Omental fat pad (tissue), 4 donors: Measurements from ENCODE around the gene EFCAB6. TPM values are rescaled to one million over a fixed set of nuclear protein-coding genes. Genes with fewer than 3 reads are reported as not detected.

Source experiments
- ATAC-seq: fragments of 150-250 bp; one replicate; pipeline ENCODE4 v1.9.1; 2016; ENCODE audit warnings: mild to moderate bottlenecking, moderate library complexity; ENCODE audit not compliant: low FRiP score
- DNase-seq: peaks from one replicate; pipeline ENCODE4 v3.0.0-alpha.2; 2019; ENCODE audit warnings: low spot score
- CTCF ChIP-seq, 3 donors: fragments of 450-650 bp; IDR thresholded peaks; one replicate each; pipeline ENCODE4 v1.5.1; 2016 to 2017; ENCODE audit warnings: antibody characterized with exemption in 3 of 3, mild to moderate bottlenecking in 3 of 3, moderate library complexity in 2 of 3
- total RNA-seq, 4 donors: library from RNA; depleted of rRNA; stranded (reverse); fragments of >200 nt; gene quantifications; one replicate each; pipeline ENCODE4 v1.1.0, GENCODE V29; 2016

The EFCAB6 gene
- total RNA-seq, 4 donors from 2014 or later, result 0.48 to 3.2 (median 1.9) TPM

GRCh38 chr22:43572710-43573109 lies 239.4 kb downstream of the EFCAB6 start:
- TF ChIP-seq CTCF (IDR thresholded peaks at IDR 0.05), result no peak
- no peak for DNase-seq
- no peak for ATAC-seq

- no peak for TF ChIP-seq CTCF (IDR thresholded peaks at IDR 0.05)
- ATAC-seq, result no peak
- DNase-seq, result no peak
These were observed 240.9 kb downstream of the EFCAB6 start for GRCh38 chr22:43571181-43571580.

- ATAC-seq, result no peak
- TF ChIP-seq CTCF (IDR thresholded peaks at IDR 0.05), result no peak
These were observed 241.5 kb downstream of the EFCAB6 start for GRCh38 chr22:43570531-43571165.

GRCh38 chr22:43569111-43569510 lies 243.0 kb downstream of the EFCAB6 start:
- no peak for DNase-seq
- no peak for ATAC-seq
- TF ChIP-seq CTCF (IDR thresholded peaks at IDR 0.05), result no peak

More at GRCh38 chr22:43570531-43571165, 241.5 kb downstream of the EFCAB6 start:
- no peak for DNase-seq

GRCh38 chr22:43567691-43568324 lies 244.3 kb downstream of the EFCAB6 start:
- DNase-seq (no peak), ATAC-seq (no peak)
- no peak for TF ChIP-seq CTCF (IDR thresholded peaks at IDR 0.05)

GRCh38 chr22:43566561-43567332 lies 245.4 kb downstream of the EFCAB6 start:
- no peak for TF ChIP-seq CTCF (IDR thresholded peaks at IDR 0.05)

More at GRCh38 chr22:43566561-43567332, 245.4 kb downstream of the EFCAB6 start:
- ATAC-seq, result no peak
- no peak for DNase-seq
